IMR-90 (cell line): Measurements from ENCODE around the gene DOCK6. TPM values are rescaled to one million over a fixed set of nuclear protein-coding genes. Genes with fewer than 3 reads are reported as not detected.

Experiments used
- ATAC-seq: fragments of 200-7000 bp; cut with Tn5 transposase; 2 replicates; pipeline ENCODE4 v1.9.1; 2020; ENCODE audit warnings: low read depth, mild to moderate bottlenecking, moderate library complexity
- BruUV-seq: library from RNA; stranded (reverse); fragments of 400-500 nt; replicated peaks from 2 replicates; lab custom pipeline; 2021; lab: Mats Ljungman, UMichigan
- CTCF ChIA-PET: fragments of 300-600 bp; formaldehyde crosslinking; extraction: SDS; loops from one replicate; lab custom pipeline; 2021; ENCODE audit warnings: antibody characterized with exemption; lab: Yijun Ruan, JAX
- POLR2A ChIA-PET: fragments of 300-600 bp; sonication (Branson Sonifier 250); formaldehyde crosslinking; loops from one replicate; lab custom pipeline; 2022; ENCODE audit warnings: antibody characterized with exemption; ENCODE audit not compliant: unreplicated experiment; lab: Charles Lee
- DNase-seq: peaks from one replicate; pipeline ENCODE4 v3.0.0; 2013
- H2AFZ ChIP-seq: replicated peaks from 2 replicates; pipeline ENCODE3; 2013; ENCODE audit warnings: low read length, mild to moderate bottlenecking; ENCODE audit not compliant: poor library complexity
- H2AK5ac ChIP-seq: 2 replicates; pipeline ENCODE4 v1.6.1; 2013; ENCODE audit warnings: low read depth, low read length, inconsistent platforms
- H2AK9ac ChIP-seq: replicated peaks from 2 replicates; pipeline ENCODE3; 2013; ENCODE audit warnings: mild to moderate bottlenecking, low read depth, low read length, moderate library complexity; ENCODE audit not compliant: poor library complexity
- H2BK120ac ChIP-seq: 2 replicates; pipeline ENCODE4 v1.6.1; 2013; ENCODE audit warnings: low read depth, low read length, inconsistent platforms
- H2BK15ac ChIP-seq: 3 replicates; pipeline ENCODE4 v1.6.1; 2013; ENCODE audit warnings: low read depth, low read length, inconsistent platforms
- H2BK20ac ChIP-seq: 2 replicates; pipeline ENCODE4 v1.6.1; 2013; ENCODE audit warnings: low read depth, mild to moderate bottlenecking, inconsistent platforms, low read length, moderate library complexity
- H2BK5ac ChIP-seq: 2 replicates; pipeline ENCODE4 v1.6.1; 2013; ENCODE audit warnings: mild to moderate bottlenecking, low read depth, low read length, inconsistent platforms; ENCODE audit not compliant: poor library complexity, severe bottlenecking
- H3K14ac ChIP-seq: replicated peaks from 2 replicates; pipeline ENCODE4 v1.6.1; 2013; ENCODE audit warnings: low read depth, low read length, inconsistent platforms
- H3K18ac ChIP-seq: 2 replicates; pipeline ENCODE4 v1.6.1; 2013; ENCODE audit warnings: low read depth, low read length, control low read depth
- H3K23ac ChIP-seq: 2 replicates; pipeline ENCODE4 v1.6.1; 2013; ENCODE audit warnings: low read depth, low read length, inconsistent platforms
- H3K27ac ChIP-seq: 2 replicates; pipeline ENCODE4 v1.5.1; 2013; ENCODE audit warnings: mild to moderate bottlenecking, control low read depth, low read length; ENCODE audit not compliant: insufficient read depth
- H3K27me3 ChIP-seq: 2 replicates; pipeline ENCODE4 v1.6.1; 2013; ENCODE audit warnings: low read length; ENCODE audit not compliant: control insufficient read depth, insufficient read depth
- H3K36me3 ChIP-seq: 2 replicates; pipeline ENCODE4 v1.6.1; 2013; ENCODE audit warnings: low read length, mixed read lengths; ENCODE audit not compliant: control insufficient read depth, insufficient read depth
- H3K4ac ChIP-seq: 2 replicates; pipeline ENCODE4 v1.6.1; 2013; ENCODE audit warnings: low read depth, low read length, inconsistent platforms
- H3K4me1 ChIP-seq: 2 replicates; pipeline ENCODE4 v1.6.1; 2013; ENCODE audit warnings: low read length, mixed read lengths; ENCODE audit not compliant: control insufficient read depth, insufficient read depth
- H3K4me2 ChIP-seq: 2 replicates; pipeline ENCODE4 v1.6.1; 2013; ENCODE audit warnings: low read depth, mild to moderate bottlenecking, control low read depth, low read length, moderate library complexity
- H3K4me3 ChIP-seq: 2 replicates; pipeline ENCODE4 v1.5.1; 2013; ENCODE audit warnings: low read depth, mild to moderate bottlenecking, control low read depth, low read length, moderate library complexity; ENCODE audit not compliant: insufficient read depth
- H3K56ac ChIP-seq: 2 replicates; pipeline ENCODE4 v1.6.1; 2013; ENCODE audit warnings: low read length, inconsistent platforms; ENCODE audit not compliant: insufficient read depth; ENCODE audit errors: extremely low read depth
- H3K79me1 ChIP-seq, 2 experiments: 2 replicates each; pipeline ENCODE4 v1.6.1; 2013; ENCODE audit warnings: low read length in 2 of 2, inconsistent platforms in 1 of 2, low read depth in 1 of 2
- H3K9ac ChIP-seq: 2 replicates; pipeline ENCODE4 v1.6.1; 2013; ENCODE audit warnings: low read depth, low read length, control low read depth
- H3K9me1 ChIP-seq: 2 replicates; pipeline ENCODE4 v1.6.1; 2013; ENCODE audit warnings: low read length, inconsistent platforms; ENCODE audit not compliant: insufficient read depth
- H3K9me3 ChIP-seq: 2 replicates; pipeline ENCODE4 v1.6.1; 2013; ENCODE audit warnings: low read length; ENCODE audit not compliant: control insufficient read depth, insufficient read depth
- H4K20me1 ChIP-seq: 2 replicates; pipeline ENCODE4 v1.6.1; 2013; ENCODE audit warnings: low read length, inconsistent platforms; ENCODE audit not compliant: insufficient read depth
- H4K5ac ChIP-seq: 2 replicates; pipeline ENCODE4 v1.6.1; 2013; ENCODE audit warnings: mild to moderate bottlenecking, low read depth, low read length, control low read depth
- H4K8ac ChIP-seq, 2 experiments: 2 replicates each; pipeline ENCODE4 v1.6.1; 2013; ENCODE audit warnings: low read depth in 2 of 2, low read length in 2 of 2, control low read depth in 1 of 2, inconsistent platforms in 1 of 2
- H4K91ac ChIP-seq: 2 replicates; pipeline ENCODE4 v1.6.1; 2013; ENCODE audit warnings: low read depth, low read length, inconsistent platforms; ENCODE audit not compliant: insufficient read depth
- BHLHE40 ChIP-seq: fragments of 150-350 bp; IDR thresholded peaks from 2 replicates; pipeline ENCODE4 v1.6.1; 2016; ENCODE audit warnings: mild to moderate bottlenecking, low read depth, low read length
- CEBPB ChIP-seq: IDR thresholded peaks from 2 replicates; pipeline ENCODE4 v1.6.1; 2012; ENCODE audit warnings: low read depth, low read length, improper control_type of control experiment
- CHD1 ChIP-seq: IDR thresholded peaks from 2 replicates; pipeline ENCODE4 v1.6.1; 2012; ENCODE audit warnings: low read depth, low read length, improper control_type of control experiment
- ELK1 ChIP-seq: fragments of 150-350 bp; IDR thresholded peaks from 2 replicates; pipeline ENCODE4 v1.6.1; 2016; ENCODE audit warnings: low read depth, mild to moderate bottlenecking, low read length, moderate library complexity, borderline replicate concordance
- FOS ChIP-seq: fragments of 150-350 bp; IDR thresholded peaks from 2 replicates; pipeline ENCODE4 v1.6.1; 2016; ENCODE audit warnings: low read depth, low read length
- MAFK ChIP-seq: IDR thresholded peaks from 2 replicates; pipeline ENCODE4 v1.6.1; 2012; ENCODE audit warnings: low read depth, low read length, improper control_type of control experiment
- MAZ ChIP-seq: IDR thresholded peaks from 2 replicates; pipeline ENCODE4 v1.6.1; 2012; ENCODE audit warnings: low read depth, mild to moderate bottlenecking, low read length, improper control_type of control experiment, moderate library complexity, borderline replicate concordance
- MXI1 ChIP-seq: IDR thresholded peaks from 2 replicates; pipeline ENCODE4 v1.6.1; 2012; ENCODE audit warnings: low read depth, mild to moderate bottlenecking, low read length, moderate library complexity, borderline replicate concordance
- NFE2L2 ChIP-seq: fragments of 150-350 bp; IDR thresholded peaks from 2 replicates; pipeline ENCODE4 v1.6.1; 2016; ENCODE audit warnings: low read depth, mild to moderate bottlenecking, low read length
- POLR2A ChIP-seq: IDR thresholded peaks from 2 replicates; pipeline ENCODE4 v1.6.1; 2012; ENCODE audit warnings: mild to moderate bottlenecking, low read depth, low read length
- RAD21 ChIP-seq: IDR thresholded peaks from 2 replicates; pipeline ENCODE4 v1.6.1; 2012; ENCODE audit warnings: low read length, improper control_type of control experiment
- RCOR1 ChIP-seq: IDR thresholded peaks from 2 replicates; pipeline ENCODE4 v1.6.1; 2012; ENCODE audit warnings: mild to moderate bottlenecking, low read length, improper control_type of control experiment; ENCODE audit not compliant: insufficient replicate concordance
- RFX5 ChIP-seq: IDR thresholded peaks from 2 replicates; pipeline ENCODE4 v1.8.0; 2012; ENCODE audit warnings: low read depth, mild to moderate bottlenecking, low read length, moderate library complexity
- SMC3 ChIP-seq: fragments of 150-350 bp; IDR thresholded peaks from 2 replicates; pipeline ENCODE4 v1.6.1; 2016; ENCODE audit warnings: low read depth, mild to moderate bottlenecking, antibody characterized with exemption, low read length, moderate library complexity
- WGBS, 2 experiments: methylation state at CpG; one replicate each; pipeline versions ENCODE4 v1.1.5 to v1.1.7; 2013; ENCODE audit warnings: missing lambda C conversion rate in 2 of 2; ENCODE audit not compliant: insufficient read length in 1 of 2; ENCODE audit errors: extremely low coverage in 2 of 2; 5-methylcytosine and 5-hydroxymethylcytosine counted together
- dilution Hi-C: fragments of 300-500 bp; cut with HindIII; formaldehyde crosslinking; loops from one replicate; pipeline ENCODE4 v1.14.3; 2018; ENCODE audit warnings: low sequenced_read_pairs; ENCODE audit not compliant: unreplicated experiment
- in situ Hi-C: fragments of 300-500 bp; cut with MboI; formaldehyde crosslinking; loops from 3 replicates; pipeline ENCODE4 v1.14.3; 2019; ENCODE audit warnings: low sequenced_read_pairs, inconsistent platforms, mixed read lengths
- intact Hi-C: fragments of 100-400 bp; cut with micrococcal nuclease; formaldehyde crosslinking; loops from 2 replicates; pipeline ENCODE4 v1.10.0; 2022
- polyA plus RNA-seq, 3 experiments: library from polyadenylated mRNA; depleted of rRNA; stranded (reverse); fragments of >200 nt; gene quantifications; 2 replicates each; pipeline ENCODE4 v1.2.3, GENCODE V29; 2012; ENCODE audit warnings: low replicate concordance in 1 of 3
- total RNA-seq: library from RNA; depleted of rRNA; stranded (reverse); fragments of >200 nt; gene quantifications from 2 replicates; pipeline ENCODE4 v1.2.3, GENCODE V29; 2012
- TF ChIP-seq, protein P1 (sequence below): fragments of 150-350 bp; IDR thresholded peaks from 2 replicates; pipeline ENCODE4 v1.6.1; 2017; ENCODE audit warnings: mild to moderate bottlenecking, antibody characterized with exemption, low read length, low read depth
- TF ChIP-seq, protein P2 (sequence below): conservative IDR thresholded peaks from 2 replicates; pipeline ENCODE4 v1.5.1; 2012; ENCODE audit warnings: mild to moderate bottlenecking, low read depth, low read length, improper control_type of control experiment

Gene DOCK6
- total and polyA plus RNA-seq, 2 of the 4 experiments (the other 2 are of a cell fraction) = 5.0 to 18.4 TPM

DNA sequence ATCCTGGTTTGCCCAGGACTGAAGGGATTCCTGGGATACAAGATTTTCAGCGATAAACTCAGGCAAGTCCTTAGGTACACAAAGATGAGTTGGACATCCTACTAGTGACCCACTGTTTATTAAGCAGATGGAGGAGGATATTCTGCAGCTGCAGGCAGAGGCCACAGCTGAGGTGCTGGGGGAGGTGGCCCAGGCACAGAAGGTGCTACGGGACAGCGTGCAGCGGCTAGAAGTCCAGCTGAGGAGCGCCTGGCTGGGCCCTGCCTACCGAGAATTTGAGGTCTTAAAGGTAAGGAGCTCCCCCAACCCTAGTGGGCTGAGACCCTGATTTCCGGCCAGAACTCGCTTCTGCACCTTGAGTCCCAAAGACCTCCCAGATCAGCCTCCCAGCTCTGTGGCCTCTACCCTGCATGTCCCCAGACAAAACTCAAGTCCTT, 22.3 kb downstream of the DOCK6 start:
- in situ Hi-C loops (no loop called here), dilution Hi-C loops (no loop called here), intact Hi-C loops (no loop called here)
- H3K56ac ChIP-seq = no peak overlapping the region
- TF ChIP-seq CHD1 (no peak), MXI1 (no peak), RCOR1 (no peak), CEBPB (no peak), NFE2L2 (no peak), RFX5 (no peak), RAD21 (no peak), BHLHE40 (no peak), SMC3 (no peak), MAZ (no peak), FOS (no peak), ELK1 (no peak), POLR2A (no peak), MAFK (no peak)
- TF ChIP-seq, protein P1, sequence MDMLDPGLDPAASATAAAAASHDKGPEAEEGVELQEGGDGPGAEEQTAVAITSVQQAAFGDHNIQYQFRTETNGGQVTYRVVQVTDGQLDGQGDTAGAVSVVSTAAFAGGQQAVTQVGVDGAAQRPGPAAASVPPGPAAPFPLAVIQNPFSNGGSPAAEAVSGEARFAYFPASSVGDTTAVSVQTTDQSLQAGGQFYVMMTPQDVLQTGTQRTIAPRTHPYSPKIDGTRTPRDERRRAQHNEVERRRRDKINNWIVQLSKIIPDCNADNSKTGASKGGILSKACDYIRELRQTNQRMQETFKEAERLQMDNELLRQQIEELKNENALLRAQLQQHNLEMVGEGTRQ = no peak
- TF ChIP-seq, protein P2, sequence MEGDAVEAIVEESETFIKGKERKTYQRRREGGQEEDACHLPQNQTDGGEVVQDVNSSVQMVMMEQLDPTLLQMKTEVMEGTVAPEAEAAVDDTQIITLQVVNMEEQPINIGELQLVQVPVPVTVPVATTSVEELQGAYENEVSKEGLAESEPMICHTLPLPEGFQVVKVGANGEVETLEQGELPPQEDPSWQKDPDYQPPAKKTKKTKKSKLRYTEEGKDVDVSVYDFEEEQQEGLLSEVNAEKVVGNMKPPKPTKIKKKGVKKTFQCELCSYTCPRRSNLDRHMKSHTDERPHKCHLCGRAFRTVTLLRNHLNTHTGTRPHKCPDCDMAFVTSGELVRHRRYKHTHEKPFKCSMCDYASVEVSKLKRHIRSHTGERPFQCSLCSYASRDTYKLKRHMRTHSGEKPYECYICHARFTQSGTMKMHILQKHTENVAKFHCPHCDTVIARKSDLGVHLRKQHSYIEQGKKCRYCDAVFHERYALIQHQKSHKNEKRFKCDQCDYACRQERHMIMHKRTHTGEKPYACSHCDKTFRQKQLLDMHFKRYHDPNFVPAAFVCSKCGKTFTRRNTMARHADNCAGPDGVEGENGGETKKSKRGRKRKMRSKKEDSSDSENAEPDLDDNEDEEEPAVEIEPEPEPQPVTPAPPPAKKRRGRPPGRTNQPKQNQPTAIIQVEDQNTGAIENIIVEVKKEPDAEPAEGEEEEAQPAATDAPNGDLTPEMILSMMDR = no peak
- 96% methylated on average over 5 of the region's 8 CpGs; no CpG with 5 or more reads in 1 of the 2 experiments for WGBS, 2 experiments
- POLR2A ChIA-PET = no interaction called here
- no peaks in the 10 kb centered on the region for H3K79me1 ChIP-seq
- H2AK5ac ChIP-seq = no peak overlapping the region
- H2AK9ac ChIP-seq = no peak overlapping the region
- no peaks in the 10 kb centered on the region for H4K20me1 ChIP-seq
- no peak overlapping the region for H2BK15ac ChIP-seq
- H3K18ac ChIP-seq = no peak overlapping the region
- no peak overlapping the region for H3K4me3 ChIP-seq
- no peaks in the 10 kb centered on the region for H3K9me3 ChIP-seq
- H2AFZ ChIP-seq = no peak overlapping the region
- peaks cover 26% of the 10 kb centered on the region; the same call in 1 of the 2 replicates for H3K36me3 ChIP-seq
- no peak overlapping the region for H2BK5ac ChIP-seq
- CTCF ChIA-PET = no interaction called here
- no peak overlapping the region for H3K4ac ChIP-seq
- DNase-seq (no peak), ATAC-seq (no peak)
- H3K9ac ChIP-seq = no peak overlapping the region
- BruUV-seq = no TSS peak
- 0 out of 2 replicates have a peak, but pooled peaks cover 1% of the 10 kb centered on the region for H3K4me1 ChIP-seq
- peaks cover 4% of the 10 kb centered on the region; the same call in 1 of the 2 replicates for H3K9me1 ChIP-seq
- H2BK120ac ChIP-seq = no peak overlapping the region
- H2BK20ac ChIP-seq = no peak overlapping the region
- no peaks in the 10 kb centered on the region for H3K27me3 ChIP-seq
- no peak overlapping the region for H3K14ac ChIP-seq
- no peak overlapping the region for H4K91ac ChIP-seq
- H3K27ac ChIP-seq = no peak overlapping the region
- no peak overlapping the region for H3K4me2 ChIP-seq
- no peak overlapping the region for H4K5ac ChIP-seq
- H4K8ac ChIP-seq = no peak overlapping the region
- H3K23ac ChIP-seq = no peak overlapping the region
